Hepatocyte (in vitro differentiated cells): ENCODE data around the gene CDRT4. TPM values are rescaled to one million over a fixed set of nuclear protein-coding genes. Genes with fewer than 3 reads are reported as not detected.

ENCODE experiments used
- DNase-seq: peaks from one replicate; pipeline ENCODE4 v3.0.0-alpha.2; 2016; ENCODE audit warnings: low spot score
- H2AFZ ChIP-seq: fragments of 200-600 bp; sonication (generic); 2 replicates; pipeline ENCODE4 v1.6.0; 2016; ENCODE audit warnings: antibody characterized with exemption, mild to moderate bottlenecking
- H3K27ac ChIP-seq: fragments of 200-600 bp; sonication (generic); 2 replicates; pipeline ENCODE4 v1.5.1; 2016; ENCODE audit warnings: mild to moderate bottlenecking
- H3K27me3 ChIP-seq: fragments of 200-600 bp; sonication (generic); 2 replicates; pipeline ENCODE4 v1.6.1; 2016
- H3K36me3 ChIP-seq: fragments of 200-600 bp; sonication (generic); replicated peaks from 2 replicates; pipeline ENCODE4 v1.5.1; 2016; ENCODE audit warnings: low read depth; ENCODE audit not compliant: insufficient read depth
- H3K4me1 ChIP-seq: fragments of 200-600 bp; sonication (generic); 2 replicates; pipeline ENCODE4 v1.5.1; 2016; ENCODE audit warnings: mild to moderate bottlenecking, moderate library complexity; ENCODE audit not compliant: insufficient read depth
- H3K4me2 ChIP-seq: fragments of 200-600 bp; sonication (generic); 2 replicates; pipeline ENCODE4 v1.6.0; 2016
- H3K4me3 ChIP-seq: fragments of 200-600 bp; sonication (generic); 2 replicates; pipeline ENCODE4 v1.5.1; 2016; ENCODE audit warnings: mild to moderate bottlenecking
- H3K79me2 ChIP-seq: fragments of 200-600 bp; sonication (generic); 2 replicates; pipeline ENCODE4 v1.6.0; 2017; ENCODE audit warnings: mild to moderate bottlenecking
- H3K9me2 ChIP-seq: fragments of 200-600 bp; sonication (generic); replicated peaks from 2 replicates; pipeline ENCODE4 v1.6.0; 2017; ENCODE audit warnings: mild to moderate bottlenecking; ENCODE audit not compliant: insufficient read depth
- H3K9me3 ChIP-seq: fragments of 200-600 bp; sonication (generic); 2 replicates; pipeline ENCODE4 v1.5.1; 2016; ENCODE audit warnings: low read depth, mild to moderate bottlenecking
- H4K20me1 ChIP-seq: fragments of 200-600 bp; sonication (generic); 2 replicates; pipeline ENCODE4 v1.6.0; 2016; ENCODE audit warnings: mild to moderate bottlenecking; ENCODE audit not compliant: insufficient read depth, poor library complexity, severe bottlenecking
- EZH2 ChIP-seq: fragments of 200-600 bp; sonication (generic); IDR thresholded peaks from 2 replicates; pipeline ENCODE4 v1.6.1; 2016; ENCODE audit warnings: antibody characterized with exemption, mild to moderate bottlenecking, borderline replicate concordance
- EZH2phosphoT487 ChIP-seq: fragments of 200-600 bp; sonication (generic); IDR thresholded peaks from one replicate; pipeline ENCODE4 v1.6.1; 2018; ENCODE audit warnings: antibody characterized with exemption, mild to moderate bottlenecking, low read depth, moderate library complexity; ENCODE audit not compliant: unreplicated experiment, severe bottlenecking
- WGBS: methylation state at CpG from one replicate; pipeline ENCODE4 v1.1.6; 2016; ENCODE audit warnings: low lambda C conversion rate; ENCODE audit errors: missing lambda C conversion rate; 5-methylcytosine and 5-hydroxymethylcytosine counted together
- polyA plus RNA-seq: library from polyadenylated mRNA; unstranded; fragments of >200 nt; fragmentation: Nextera tagmentation; extraction: Ambion mirVana; gene quantifications from 2 replicates; pipeline ENCODE4 v1.2.1, GENCODE V29; 2016
- total RNA-seq: library from RNA; depleted of rRNA; stranded (reverse); fragments of >200 nt; gene quantifications from 2 replicates; pipeline ENCODE4 v1.2.3, GENCODE V29; 2014
- TF ChIP-seq, protein P1 (sequence below): fragments of 200-600 bp; sonication (generic); IDR thresholded peaks from 2 replicates; pipeline ENCODE4 v1.5.1; 2016; ENCODE audit warnings: antibody characterized with exemption, mild to moderate bottlenecking; ENCODE audit not compliant: poor library complexity

The CDRT4 gene
- total and polyA plus RNA-seq, 2 experiments from 2014 or later = 2.7 to 9.6 TPM

DNA sequence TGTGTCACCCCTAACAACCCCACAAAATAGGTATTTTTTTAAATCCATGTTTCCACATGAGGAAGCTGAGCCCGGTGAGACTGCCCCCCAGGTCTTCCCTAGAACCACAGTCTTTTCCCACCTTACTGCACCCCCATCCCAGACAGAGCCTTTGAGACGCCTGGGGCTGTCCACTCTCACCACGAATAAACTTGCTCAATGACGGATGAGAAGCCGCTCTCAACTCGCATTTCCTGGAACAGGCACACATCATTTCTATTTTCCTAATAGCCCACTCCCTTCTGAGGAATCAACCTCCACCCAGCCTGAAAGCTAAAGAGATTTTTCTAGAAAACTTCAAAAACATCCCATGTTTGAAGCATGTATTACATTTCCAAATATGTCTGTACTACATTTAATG is 14.1 kb upstream of the CDRT4 start:
- Histone ChIP-seq H3K27ac (no peak overlapping the region), H3K4me3 (no peak overlapping the region), H3K4me2 (no peak overlapping the region), H3K9me3 (no peaks in the 10 kb centered on the region), H2AFZ (no peak overlapping the region), H3K4me1 (no peaks in the 10 kb centered on the region), H3K27me3 (no peaks in the 10 kb centered on the region), H4K20me1 (no peaks in the 10 kb centered on the region), H3K79me2 (no peaks in the 10 kb centered on the region), H3K9me2 (no peaks in the 10 kb centered on the region), H3K36me3 (no peaks in the 10 kb centered on the region)
- DNase-seq = no peak
- TF ChIP-seq, protein P1, sequence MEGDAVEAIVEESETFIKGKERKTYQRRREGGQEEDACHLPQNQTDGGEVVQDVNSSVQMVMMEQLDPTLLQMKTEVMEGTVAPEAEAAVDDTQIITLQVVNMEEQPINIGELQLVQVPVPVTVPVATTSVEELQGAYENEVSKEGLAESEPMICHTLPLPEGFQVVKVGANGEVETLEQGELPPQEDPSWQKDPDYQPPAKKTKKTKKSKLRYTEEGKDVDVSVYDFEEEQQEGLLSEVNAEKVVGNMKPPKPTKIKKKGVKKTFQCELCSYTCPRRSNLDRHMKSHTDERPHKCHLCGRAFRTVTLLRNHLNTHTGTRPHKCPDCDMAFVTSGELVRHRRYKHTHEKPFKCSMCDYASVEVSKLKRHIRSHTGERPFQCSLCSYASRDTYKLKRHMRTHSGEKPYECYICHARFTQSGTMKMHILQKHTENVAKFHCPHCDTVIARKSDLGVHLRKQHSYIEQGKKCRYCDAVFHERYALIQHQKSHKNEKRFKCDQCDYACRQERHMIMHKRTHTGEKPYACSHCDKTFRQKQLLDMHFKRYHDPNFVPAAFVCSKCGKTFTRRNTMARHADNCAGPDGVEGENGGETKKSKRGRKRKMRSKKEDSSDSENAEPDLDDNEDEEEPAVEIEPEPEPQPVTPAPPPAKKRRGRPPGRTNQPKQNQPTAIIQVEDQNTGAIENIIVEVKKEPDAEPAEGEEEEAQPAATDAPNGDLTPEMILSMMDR = no peak
- TF ChIP-seq EZH2phosphoT487 (no peak), EZH2 (no peak)
- WGBS = 96% methylated on average over 6 of the region's 6 CpGs

DNA sequence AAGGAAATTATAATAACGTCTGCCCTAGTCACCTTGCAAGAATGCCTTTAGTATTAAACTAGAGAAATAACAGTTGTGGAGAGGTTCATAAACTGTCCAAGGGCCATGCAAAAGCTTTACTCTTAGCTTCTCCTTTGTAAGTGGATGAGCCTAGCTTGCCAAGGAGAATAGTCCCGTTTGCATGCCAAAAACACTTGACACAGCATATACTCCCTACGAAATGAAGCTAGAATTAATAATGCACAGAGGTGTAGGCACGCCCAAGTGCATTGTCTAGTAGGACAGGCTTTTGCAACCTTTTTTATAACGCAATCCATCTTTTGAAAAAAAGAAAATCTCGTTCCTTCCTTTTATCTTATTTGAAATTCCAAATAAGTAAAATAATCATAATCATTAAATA is 12.8 kb upstream of the CDRT4 start:
- H3K4me1 ChIP-seq = no peaks in the 10 kb centered on the region
- no peak overlapping the region for H3K4me3 ChIP-seq
- TF ChIP-seq, protein P1 = no peak
- TF ChIP-seq EZH2 = no peak
- no peak for TF ChIP-seq EZH2phosphoT487
- H4K20me1 ChIP-seq = no peaks in the 10 kb centered on the region
- no peaks in the 10 kb centered on the region for H3K9me2 ChIP-seq
- H3K79me2 ChIP-seq = no peaks in the 10 kb centered on the region
- no peak overlapping the region for H3K4me2 ChIP-seq
- no peak for DNase-seq
- WGBS = 84% methylated on average over 6 of the region's 6 CpGs
- H3K27me3 ChIP-seq = no peaks in the 10 kb centered on the region
- H3K9me3 ChIP-seq = no peaks in the 10 kb centered on the region
- no peaks in the 10 kb centered on the region for H3K36me3 ChIP-seq
- H2AFZ ChIP-seq = no peak overlapping the region
- H3K27ac ChIP-seq = no peak overlapping the region

DNA sequence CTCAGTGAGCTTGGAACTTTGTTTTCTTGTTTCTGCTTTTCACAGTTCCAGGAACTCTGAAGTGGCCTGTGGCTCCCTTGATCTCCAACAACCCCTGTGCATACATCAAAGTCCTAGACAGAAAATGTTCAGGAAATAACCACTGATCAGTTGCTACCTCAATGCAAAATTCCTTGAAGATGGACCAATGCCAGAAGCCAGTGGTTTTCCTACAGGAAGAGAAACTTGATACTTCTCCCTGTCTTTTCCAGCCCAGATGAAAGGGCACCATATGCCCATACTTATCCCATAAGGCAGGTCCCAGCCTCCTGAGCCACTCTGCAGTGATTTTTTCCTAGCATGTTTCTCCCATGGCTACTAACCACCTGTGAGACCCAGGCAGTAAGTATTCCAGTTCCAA is 12.3 kb upstream of the CDRT4 start:
- H4K20me1 ChIP-seq = no peaks in the 10 kb centered on the region
- no peaks in the 10 kb centered on the region for H3K27me3 ChIP-seq
- no peak overlapping the region for H3K4me3 ChIP-seq
- H3K27ac ChIP-seq = no peak overlapping the region
- H3K4me1 ChIP-seq = no peaks in the 10 kb centered on the region
- no peaks in the 10 kb centered on the region for H3K36me3 ChIP-seq
- no peak overlapping the region for H2AFZ ChIP-seq
- no peaks in the 10 kb centered on the region for H3K9me2 ChIP-seq
- no peak overlapping the region for H3K4me2 ChIP-seq
- no peak for DNase-seq
- no peaks in the 10 kb centered on the region for H3K79me2 ChIP-seq
- H3K9me3 ChIP-seq = no peaks in the 10 kb centered on the region
- TF ChIP-seq, protein P1 = no peak
- TF ChIP-seq EZH2phosphoT487 (no peak), EZH2 (no peak)

DNA sequence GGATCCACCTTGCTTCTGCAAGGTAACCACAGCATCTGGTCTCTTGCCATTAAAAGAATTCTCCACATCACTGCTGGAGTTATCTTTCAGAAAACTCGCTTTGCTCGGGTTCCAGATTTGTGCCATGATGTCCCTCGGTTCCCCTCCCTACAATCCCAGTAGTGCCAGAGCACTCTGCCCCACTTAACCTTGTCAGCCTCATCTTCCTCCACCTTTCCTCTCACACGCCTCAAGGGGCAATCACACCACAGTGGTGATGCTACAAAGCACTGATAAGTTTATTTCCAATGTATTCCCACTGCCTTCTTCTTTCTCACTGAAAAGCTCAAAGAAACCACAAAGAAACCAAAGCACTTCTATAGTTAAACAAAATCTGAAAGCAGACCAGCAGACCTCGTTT is 11.4 kb upstream of the CDRT4 start:
- no peaks in the 10 kb centered on the region for H3K9me2 ChIP-seq
- no peak overlapping the region for H3K27ac ChIP-seq
- no peaks in the 10 kb centered on the region for H4K20me1 ChIP-seq
- H3K9me3 ChIP-seq = no peaks in the 10 kb centered on the region
- no peak overlapping the region for H2AFZ ChIP-seq
- no peak overlapping the region for H3K4me3 ChIP-seq
- WGBS = 86% methylated on average over 5 of the region's 5 CpGs
- H3K4me1 ChIP-seq = no peaks in the 10 kb centered on the region
- H3K4me2 ChIP-seq = no peak overlapping the region
- no peaks in the 10 kb centered on the region for H3K79me2 ChIP-seq
- no peak for DNase-seq
- no peaks in the 10 kb centered on the region for H3K36me3 ChIP-seq
- H3K27me3 ChIP-seq = no peaks in the 10 kb centered on the region
- TF ChIP-seq EZH2 = no peak
- TF ChIP-seq EZH2phosphoT487 = no peak
- TF ChIP-seq, protein P1 = no peak
